NAMALWA (cell line): Measurements from ENCODE around the gene MEAK7.

ENCODE experiments used
- DNase-seq: peaks from one replicate; pipeline ENCODE4 v3.0.0-alpha.2; 2015; ENCODE audit warnings: low spot score

Gene MEAK7, protein sequence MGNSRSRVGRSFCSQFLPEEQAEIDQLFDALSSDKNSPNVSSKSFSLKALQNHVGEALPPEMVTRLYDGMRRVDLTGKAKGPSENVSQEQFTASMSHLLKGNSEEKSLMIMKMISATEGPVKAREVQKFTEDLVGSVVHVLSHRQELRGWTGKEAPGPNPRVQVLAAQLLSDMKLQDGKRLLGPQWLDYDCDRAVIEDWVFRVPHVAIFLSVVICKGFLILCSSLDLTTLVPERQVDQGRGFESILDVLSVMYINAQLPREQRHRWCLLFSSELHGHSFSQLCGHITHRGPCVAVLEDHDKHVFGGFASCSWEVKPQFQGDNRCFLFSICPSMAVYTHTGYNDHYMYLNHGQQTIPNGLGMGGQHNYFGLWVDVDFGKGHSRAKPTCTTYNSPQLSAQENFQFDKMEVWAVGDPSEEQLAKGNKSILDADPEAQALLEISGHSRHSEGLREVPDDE

DNA sequence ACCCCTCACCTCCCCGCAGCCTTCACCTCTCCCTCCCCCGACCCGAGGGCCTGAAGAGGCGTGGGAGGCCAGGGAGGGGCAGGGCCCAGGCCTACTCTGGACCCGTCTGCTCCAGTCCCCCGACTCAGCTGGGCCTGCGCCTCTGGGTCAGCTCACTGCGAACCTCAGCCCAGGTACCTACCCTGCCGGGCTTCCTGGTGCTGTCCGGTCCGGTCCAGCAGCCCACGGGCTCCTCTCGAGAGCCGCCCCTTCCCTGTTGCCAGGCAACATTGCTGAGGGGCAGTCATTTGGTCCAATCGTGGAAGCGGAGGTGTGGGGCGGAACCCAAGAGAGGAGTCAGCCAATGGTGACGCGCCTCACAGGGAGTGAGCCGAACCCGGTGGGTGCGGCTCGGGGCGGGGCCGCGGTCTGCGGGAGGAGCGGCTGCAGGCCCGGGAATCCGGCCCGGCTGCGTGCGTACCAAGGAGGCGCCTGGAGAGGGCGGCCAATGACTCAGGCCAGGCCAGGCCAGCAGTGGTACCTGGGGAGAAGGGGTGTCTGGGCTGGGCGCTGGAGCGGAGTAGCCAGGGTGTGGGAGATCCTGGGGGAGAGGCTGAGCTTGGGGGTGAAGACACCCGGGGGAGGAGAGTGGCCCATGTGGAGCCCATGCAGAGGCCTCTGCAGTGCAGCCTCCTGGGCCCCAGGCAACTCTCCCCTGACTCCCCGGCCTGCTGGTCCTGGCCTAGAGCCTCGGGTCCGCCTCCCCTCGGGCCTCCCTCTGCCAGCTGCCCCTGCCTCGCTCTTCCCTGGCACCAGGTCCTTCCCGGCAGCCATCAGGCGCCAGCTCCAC is at the start of gene MEAK7:
Gene MEAK7, minus strand, starts transcription at position 240 of the 829 bp plus-strand sequence. CDS start 6,573 bp downstream, outside the sequence.
- DNase-seq = peak; percentile 98

DNA sequence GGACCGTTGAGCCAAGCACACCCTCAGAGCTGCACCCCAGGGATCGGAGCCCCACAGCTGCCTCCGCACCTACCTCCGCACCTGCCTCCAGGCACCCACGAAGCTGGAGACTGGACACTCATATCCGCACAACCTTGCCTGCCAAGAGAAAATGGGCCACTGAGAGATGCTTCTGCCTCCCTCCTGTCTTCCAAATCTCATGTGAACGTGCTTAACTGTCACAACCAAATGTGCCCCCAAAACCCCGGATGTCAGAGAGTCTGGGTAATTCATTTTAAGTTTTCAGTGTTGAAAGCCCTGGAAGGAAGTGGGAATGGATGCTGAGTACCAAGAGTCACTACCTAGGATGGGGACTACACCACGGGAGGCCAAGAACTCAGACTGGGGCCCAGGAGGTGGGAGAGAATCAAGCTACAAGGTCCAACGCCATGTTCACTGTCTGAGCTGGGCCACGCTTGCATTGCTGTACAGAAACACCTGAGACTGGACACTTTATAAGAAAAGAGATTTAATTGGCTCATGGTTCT is 49.5 kb upstream of the MEAK7 start:
- no peak for DNase-seq

DNA sequence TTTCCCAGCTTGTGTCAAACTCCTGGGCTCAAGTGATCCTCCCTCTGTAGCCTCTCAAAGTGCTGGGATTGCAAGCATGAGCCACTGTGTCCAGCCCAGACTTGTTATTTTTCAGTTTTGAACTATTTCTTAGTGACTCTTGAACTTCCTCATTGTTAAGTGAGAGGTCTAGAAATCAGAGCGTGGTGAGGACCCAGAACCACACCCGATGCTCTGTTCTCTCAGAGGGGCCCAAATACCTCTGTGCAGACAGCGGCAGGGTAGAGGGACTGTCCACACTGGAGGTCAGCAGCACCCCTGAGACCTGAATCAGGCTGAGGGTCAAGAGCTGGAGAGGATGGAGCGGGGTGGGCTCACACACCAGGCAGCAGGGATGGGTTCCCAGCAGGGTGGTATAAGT is 47.7 kb upstream of the MEAK7 start:
- DNase-seq = no peak

DNA sequence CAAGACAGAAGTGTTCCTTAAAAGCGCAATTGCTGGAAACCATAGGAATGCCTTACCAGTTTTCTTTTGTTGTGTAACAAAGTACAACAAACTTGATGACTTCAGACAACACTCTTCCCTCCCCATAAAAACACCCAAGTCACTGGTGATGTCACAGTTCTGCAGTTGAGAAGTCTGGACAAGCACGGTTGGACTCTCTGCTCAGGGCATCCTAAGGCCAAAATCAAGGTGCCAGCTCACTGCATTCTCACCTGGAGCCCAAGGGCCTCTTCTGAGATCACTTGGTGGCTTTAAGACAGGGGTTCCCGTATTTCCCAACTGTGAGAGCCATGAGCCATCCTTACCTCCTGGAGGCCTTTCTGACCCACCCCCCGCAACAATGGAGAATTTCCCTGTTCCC is 45.6 kb upstream of the MEAK7 start:
- DNase-seq = no peak

DNA sequence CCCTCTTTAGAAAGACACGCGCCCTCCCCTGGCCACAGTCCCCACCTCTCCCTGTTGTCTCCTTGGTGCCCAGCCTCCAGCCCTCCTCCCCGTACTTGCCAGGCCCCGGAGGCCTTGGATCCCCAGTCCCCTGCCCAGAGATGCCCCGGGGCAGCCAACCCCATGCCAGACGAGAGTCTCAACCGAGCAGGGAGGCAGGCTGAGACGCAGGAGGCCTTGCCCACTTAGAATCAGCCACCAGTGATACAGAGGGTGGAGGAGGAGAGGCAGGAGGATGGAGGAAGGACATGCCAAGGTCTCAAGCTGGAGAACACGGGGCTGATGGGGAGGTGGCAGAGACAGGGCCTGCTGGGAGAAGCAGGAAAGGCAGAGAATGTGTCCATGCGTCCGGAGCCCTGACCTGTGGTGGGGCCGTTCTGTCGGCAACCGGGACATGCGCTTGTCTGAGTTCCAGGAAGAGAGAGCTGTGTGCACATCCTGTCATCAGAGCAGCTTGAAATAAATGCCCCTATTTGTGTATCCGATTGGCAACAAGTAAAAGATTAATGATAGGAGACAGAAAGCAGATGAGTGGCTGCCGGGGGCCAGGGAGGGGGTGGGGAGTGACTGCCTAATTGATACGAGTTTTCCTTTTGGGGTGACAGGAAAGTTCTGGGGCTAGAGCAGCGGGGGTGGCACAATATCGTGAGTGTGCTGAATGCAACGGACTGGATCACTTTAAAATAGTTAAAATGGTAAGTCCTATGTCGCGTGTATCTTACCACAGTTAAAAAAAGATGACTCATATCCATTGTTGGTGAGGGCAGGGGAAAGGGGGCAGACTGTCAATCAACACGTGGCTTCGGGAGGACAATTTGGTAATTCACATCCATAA is 44.7 kb upstream of the MEAK7 start:
- no peak for DNase-seq

DNA sequence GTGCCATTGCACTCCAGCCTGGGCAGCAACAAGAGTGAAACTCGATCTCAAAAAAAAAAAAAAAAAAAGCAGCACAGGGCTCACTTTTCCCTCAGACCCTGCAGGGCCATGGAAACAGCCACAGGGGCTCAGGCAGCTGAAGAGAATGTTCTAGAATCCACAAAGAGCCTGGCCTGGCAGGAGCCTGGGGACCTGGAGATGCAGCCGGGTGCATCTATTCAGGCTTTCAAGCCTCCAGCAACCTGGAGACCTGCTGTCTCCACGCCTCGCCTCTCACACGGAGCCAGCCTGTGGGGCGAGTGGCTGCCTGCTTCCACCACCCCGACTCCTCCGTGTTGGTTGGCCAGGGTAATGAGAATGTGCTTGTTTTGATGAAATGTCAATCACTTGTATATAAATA is 44.0 kb upstream of the MEAK7 start:
- DNase-seq = no peak

DNA sequence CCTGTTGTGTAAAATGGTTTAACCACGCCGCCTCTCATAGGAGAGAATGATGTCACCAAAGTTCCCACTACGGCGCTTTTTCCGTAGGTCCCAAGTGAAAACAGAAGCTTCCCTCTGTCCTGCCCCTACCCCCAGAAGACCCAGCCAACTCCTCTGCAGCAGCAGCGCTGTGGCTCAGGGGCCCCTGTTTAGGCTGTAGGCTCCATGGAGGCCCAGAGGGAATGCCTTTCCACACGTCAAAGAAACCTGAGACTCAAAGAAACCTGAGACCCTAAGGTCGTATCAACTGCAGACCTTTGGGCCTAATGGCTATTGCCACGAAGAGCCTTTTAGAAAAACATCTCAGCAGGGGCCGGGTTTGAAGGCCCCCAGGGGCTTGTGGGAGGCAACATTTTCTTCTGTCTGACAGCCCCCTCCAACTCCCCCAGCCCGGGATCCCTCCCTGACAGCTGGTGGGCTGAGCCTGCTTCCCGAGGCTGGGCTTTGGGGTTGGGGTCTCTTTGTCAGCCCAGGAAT is 43.1 kb upstream of the MEAK7 start:
- no peak for DNase-seq

DNA sequence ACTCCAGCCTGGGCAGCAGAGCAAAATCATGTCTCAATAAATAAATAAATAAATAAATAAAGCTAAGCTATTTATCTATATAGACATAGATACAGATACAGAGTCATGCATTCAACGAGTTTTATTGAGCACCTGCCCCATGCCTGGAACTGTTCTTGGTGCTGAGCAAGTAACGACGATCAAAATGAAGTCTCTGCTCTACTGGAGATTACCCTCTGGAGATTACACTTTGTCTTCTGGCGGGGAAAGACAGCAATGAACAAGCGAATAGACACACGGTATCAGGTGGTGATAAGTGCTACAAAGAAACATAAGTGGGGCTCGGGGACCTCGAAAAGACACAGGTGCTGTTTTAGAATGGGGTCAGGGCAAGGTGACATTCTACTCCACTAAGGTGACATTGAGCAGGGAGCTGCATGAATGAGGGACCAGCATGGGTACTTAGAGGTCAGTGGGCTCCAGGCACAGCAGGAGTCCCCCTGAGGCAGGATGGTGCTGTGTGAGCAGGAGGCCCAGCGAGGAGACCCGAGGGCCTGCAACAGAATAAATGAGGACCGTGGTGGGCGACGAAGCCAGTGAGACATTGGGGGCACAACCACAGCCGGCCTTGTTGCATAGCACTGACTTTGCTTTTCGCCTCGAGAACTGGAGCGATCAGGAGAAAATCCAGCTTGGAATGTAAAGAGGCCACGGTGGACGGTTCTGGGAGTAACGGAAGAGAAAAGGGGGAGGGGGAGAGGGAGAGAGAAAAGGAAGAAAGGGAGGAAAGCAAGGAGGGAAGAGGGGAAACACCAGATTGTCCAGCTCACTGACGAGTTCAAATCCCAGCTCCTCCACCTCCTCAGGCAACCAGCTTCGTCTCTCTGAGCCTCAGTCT is 42.4 kb upstream of the MEAK7 start:
- DNase-seq = no peak

DNA sequence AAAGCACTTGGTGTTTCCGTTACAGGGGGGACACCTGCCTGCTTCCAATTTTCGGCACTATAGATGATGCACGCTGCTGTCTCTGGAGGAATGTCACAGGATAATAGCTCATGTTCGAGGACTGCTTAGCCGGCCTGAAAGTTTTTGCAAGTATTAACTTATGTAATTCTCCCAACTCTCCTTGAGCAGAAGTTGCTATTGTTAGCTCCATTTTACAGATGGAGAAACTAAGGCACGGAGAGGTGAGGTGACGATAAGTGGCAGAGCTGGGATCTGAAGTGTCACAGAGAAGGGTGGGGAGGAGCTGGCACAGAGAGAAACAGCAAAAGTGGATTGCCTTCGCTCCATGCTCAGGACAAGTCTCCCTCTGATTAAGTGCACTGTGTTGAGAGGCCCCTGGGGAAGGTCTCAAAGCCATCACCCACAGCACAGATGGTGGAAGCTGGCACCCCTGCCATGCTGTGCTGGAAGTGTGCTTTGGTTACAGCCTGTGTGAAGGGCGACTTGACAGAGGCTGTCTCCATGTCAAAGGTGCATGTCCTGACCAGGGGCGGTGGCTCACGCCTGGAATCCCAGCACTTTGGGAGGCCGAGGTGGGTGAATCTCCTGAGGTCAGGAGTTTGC is 40.8 kb upstream of the MEAK7 start:
- no peak for DNase-seq

DNA sequence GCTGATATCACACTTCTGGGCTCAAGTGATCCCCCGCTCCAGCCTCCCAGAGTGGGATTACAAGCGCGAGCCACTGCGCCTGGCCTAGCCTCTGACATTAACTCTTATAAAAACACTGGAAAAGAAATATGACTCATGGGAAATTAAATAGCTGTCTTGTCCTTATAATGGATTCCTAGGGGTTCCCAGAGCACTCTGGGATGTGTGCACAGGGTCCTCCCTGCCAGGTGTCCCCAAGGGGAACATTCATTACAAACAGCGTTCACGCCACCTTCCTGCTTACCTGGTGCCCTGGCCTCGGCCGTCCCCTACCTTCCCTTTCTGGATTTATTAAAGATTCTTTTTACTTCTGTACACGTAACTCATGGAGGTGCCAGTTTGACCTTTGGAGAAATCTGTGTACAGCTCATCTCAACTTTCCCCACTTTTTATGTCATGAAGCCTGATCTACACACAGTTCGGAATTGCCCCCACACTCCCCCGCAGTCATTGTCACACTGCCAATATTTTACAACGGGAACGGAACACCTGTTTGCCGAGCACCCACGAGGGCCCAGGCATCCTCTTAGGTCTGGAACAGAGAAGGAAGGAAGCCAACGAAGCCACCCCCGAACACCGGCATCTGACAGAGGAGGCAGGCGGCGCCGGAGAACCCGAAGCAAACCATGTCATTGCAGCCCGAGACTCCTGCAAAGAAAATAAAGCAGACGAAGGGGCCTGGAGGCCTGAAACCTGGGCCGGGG is 39.7 kb upstream of the MEAK7 start:
- no peak for DNase-seq

DNA sequence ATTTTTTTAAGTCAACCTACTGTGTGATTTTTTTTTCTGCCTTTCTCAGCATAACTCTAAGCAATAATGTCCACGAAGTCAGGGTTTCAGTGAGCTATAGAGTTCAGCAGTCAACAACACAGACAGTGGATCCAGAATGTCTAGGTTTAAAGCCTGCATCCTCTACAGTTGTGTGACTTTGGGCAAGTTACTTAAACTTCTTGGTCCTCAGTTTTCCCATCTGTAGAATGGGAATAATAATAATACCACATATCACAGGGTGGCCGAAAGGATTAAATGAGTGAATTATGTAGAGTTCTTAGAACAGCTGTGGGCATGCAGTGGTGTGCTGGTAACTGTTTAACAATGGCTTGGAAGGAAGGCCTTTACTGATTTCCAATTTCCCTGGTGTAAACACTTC is 38.8 kb upstream of the MEAK7 start:
- DNase-seq = no peak

DNA sequence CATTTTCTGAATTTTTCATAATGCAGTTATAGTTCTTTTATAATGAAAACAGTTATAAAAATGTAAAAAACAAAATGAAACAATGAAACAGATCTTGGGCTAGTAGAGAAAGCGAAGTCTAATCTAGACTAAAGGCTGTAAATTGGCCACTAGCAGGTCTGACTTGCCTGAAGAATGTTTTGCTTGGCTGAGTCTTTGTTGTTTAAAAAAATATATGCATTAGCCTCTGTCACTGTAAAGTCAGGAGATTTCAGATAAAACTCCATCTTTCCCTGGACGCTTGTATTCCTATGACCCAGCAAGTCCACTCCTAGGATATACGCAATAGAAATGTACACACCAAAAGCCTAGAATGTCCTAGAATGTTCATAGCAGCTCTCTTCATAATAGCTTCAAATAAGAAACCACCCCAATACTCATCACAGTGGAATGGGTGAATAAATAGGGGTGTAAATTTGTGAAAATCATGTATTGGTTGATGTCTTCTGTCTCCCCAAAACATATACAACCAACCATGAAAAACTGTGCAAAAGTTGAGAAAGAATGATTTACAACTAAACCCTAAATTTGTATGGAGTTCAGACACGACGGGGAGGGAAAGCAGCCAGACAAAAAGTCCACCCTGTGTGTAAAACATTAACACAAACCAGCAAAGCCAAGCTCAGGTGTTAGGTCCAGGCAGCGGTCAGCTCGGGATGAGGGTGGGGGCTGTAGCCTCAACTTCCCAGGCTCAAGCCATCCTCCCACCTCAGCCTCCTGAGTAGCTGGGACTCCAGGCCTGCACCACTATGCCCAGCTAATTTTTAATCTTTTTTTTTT is 37.7 kb upstream of the MEAK7 start:
- no peak for DNase-seq

DNA sequence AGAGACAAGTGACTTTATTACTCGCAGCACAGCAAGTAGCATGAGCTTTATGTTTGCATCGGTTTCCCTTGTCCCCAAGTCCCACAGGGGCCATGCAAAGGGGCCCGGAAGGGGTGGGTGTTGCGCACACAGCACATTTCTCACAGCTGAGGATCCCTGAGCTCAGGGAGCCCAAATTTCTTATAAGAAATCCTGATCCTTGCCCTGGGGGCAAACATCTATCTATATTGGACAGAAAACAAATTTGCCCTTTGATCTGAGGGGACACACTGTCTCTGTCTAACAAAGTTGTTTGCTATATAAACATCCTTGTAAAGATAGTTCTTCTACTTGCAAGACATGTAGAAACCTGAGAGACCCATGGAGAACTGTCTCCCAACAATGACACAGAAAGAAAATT is 35.7 kb upstream of the MEAK7 start:
- no peak for DNase-seq

DNA sequence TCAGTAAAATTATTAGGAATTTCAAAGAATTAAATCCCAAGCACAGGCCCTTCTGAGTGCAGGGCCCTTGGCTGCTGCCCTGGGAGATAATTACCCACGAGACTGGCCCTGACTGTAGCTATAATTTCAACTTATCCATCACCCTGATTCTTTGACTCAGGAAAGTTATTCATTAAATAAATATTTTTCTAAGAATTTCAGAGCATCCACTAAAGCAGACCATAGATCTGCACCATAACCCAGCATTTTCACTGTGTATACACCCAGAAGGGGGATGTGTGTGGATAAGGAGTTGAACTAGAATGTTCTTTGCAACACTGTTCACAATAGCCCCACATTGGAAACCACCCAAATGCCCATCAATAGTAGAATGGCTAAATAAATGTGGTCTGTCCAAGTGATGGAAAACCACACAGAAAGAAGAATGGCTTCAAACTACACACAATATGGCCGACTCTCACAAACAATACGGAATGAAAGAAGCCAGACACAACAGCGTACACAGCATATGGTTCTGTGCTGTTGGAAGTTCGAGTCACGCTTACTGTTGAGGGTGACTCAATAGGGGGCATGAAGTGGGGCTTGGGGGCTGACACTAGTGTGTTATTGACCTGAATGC is 33.9 kb upstream of the MEAK7 start:
- no peak for DNase-seq

DNA sequence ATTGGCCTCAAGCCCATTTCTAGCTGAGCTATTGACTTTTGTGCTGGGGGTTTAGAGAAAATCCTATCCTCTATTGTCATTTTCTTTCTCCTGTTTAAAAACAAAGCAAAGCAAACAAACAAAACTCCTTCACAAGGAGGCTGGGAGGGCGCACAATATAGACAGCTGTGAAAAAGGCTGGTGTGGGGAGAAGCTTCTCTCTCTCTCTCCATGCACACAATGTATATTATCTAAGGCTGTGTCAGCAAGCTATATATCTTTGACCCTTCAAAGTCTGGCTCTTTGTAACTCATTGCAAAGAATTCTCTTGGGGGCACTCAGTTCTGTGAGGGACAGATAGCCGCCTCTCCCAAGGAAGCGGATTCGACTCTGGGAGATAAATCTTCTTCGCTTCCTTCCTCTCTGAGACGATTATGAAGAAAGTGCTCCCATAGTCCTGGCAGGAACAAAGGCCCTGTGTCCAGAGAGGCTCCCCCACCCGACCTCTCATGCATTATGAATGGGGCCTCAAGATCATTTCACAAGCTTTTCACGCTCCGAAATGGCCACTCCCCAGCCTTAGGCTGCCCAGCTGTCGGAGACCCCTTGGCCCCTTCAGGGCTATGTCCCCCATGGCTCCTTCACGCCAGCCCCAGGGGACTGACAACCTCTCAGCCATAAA is 33.2 kb upstream of the MEAK7 start:
- no peak for DNase-seq

DNA sequence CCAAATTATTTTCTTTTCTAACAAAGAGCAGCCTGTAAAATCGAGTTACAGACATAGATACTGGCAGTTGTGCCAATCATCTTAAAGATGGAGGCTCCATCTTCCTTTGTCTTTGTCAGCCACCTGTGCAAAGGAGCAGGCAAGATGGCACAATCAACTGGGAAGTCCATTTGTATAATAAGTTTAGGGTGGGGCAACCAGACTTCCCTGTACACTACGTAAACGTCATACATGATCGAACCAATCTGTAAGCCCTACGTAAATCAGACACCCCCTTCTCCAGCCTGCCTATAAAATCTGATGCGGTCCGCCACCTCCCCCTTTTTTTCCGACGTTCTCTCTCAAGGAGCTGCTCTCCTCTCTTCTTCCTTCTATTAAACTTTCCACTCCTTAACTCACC is 31.4 kb upstream of the MEAK7 start:
- no peak for DNase-seq

DNA sequence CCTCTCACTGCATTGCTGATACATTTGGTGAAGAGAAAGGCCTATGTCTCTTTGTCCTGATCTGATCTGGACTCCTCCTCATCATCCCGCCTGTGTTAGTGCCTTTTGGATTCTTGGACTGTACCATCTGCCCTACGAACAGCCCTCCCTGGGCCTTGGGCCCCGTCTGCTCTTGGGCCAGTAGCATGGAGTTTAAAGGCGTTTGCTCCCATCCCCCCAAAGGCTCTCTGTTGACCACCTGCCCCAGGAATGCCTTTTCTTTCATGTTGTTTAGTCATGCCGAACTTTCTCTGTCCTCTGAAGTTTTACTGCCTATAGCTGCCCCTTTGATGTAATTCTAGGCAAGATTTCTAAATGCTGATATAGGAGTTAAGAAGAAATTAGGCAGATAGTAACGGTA is 30.9 kb upstream of the MEAK7 start:
- no peak for DNase-seq

DNA sequence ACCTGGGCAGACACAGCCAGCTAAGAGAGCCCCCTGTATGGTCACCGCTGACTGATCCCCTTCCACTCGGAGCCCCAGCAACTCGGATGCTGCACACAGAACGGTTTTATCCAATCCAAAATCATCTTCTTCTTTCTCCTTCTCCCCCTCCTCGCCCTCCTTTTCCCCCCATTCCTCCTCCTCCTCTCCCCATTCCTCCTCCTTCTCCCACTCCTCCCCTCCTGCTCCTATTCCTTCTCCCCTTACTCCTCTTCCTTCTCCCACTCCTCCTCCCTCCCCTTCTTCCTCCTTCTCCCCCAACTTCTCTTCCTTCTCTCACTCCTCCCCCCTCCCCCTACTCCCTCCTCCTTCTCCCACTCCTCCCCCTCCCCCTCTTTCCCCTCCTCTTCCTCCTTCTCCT is 30.4 kb upstream of the MEAK7 start:
- DNase-seq = no peak
